Astrocyte (in vitro differentiated cells and primary cell): ENCODE results near the gene SLC31A1.

Experiments
- EZH2 ChIP-seq: IDR thresholded peaks from 2 replicates; pipeline ENCODE4 v1.6.1; 2012; ENCODE audit warnings: mild to moderate bottlenecking, low read length, inconsistent platforms; ENCODE audit not compliant: insufficient read depth
- TF ChIP-seq, protein P1 (sequence below): IDR thresholded peaks from 2 replicates; pipeline ENCODE4 v1.5.1; 2011; ENCODE audit warnings: low read depth, mild to moderate bottlenecking, inconsistent platforms, low read length, moderate library complexity; ENCODE audit not compliant: insufficient read depth

DNA sequence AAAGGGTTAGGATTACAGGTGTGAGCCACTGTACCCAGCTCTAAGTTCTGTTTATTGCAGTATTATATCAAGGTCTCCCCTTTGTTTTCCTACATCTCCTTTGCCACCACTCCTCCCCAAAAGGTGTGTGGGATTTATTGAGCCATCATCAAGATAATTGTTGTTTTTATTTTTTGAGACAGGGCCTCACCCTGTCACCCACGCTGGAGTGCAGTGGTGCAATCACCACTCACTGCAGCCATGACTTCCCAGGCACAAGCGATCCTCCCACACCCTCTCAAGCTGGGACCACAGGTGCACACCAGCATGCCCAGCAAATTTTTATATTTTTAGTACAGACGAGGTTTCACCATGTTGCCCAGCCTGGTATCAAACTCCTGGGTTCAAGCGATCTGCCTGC lies 24.6 kb downstream of the SLC31A1 start:
- no peak for TF ChIP-seq EZH2
- TF ChIP-seq, protein P1, sequence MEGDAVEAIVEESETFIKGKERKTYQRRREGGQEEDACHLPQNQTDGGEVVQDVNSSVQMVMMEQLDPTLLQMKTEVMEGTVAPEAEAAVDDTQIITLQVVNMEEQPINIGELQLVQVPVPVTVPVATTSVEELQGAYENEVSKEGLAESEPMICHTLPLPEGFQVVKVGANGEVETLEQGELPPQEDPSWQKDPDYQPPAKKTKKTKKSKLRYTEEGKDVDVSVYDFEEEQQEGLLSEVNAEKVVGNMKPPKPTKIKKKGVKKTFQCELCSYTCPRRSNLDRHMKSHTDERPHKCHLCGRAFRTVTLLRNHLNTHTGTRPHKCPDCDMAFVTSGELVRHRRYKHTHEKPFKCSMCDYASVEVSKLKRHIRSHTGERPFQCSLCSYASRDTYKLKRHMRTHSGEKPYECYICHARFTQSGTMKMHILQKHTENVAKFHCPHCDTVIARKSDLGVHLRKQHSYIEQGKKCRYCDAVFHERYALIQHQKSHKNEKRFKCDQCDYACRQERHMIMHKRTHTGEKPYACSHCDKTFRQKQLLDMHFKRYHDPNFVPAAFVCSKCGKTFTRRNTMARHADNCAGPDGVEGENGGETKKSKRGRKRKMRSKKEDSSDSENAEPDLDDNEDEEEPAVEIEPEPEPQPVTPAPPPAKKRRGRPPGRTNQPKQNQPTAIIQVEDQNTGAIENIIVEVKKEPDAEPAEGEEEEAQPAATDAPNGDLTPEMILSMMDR: no peak
